CD4-positive, alpha-beta T cell treated with Interleukin-4 for 1 hour (primary cell): ENCODE data around the gene RTCB.
A peak's percentile ranks its signal among the peaks of the same experiment; 100 is the strongest.

ENCODE experiments used
- DNase-seq, 2 donors: peaks; one replicate each; pipeline ENCODE4 v3.0.0-alpha.2; 2020 to 2022

Gene RTCB

DNA sequence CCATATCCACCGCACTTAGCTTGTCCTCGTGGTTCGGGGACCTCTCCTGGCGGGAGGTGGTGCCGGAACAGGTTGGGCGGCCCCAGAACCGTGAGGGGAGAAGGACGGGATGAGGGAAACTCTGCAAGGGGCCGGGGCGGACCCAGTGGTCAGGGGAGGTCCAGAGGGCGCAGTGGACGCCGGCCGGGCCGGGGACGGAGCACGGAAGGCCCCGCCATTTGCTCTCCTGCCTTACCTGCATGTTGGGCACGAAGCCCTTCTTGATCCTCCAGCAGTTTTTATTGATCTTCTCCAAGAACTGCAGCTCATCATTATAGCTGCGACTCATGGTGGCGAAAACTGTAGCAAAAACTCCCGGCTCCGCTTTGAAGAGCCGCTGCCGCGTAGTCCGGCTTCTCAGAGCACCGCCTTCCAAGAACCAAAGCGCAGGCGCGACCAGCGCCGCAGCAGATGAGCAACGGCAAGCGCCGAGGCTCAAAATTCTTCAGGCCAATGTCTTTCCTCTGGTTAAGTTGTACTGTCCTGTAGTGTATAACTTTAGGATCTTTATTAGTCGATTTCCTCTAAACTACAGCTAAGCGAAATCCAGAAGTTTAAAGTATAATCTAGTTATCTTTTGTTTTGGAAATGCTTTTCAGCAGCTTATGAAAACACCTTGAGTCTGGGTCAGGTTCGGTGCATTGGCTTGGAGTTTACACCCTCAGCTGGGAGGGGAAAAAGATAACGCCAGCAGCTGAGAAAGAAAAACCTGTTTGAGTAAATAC is at the start of gene RTCB:
Gene RTCB, minus strand, starts transcription at position 419 of the 764 bp plus-strand sequence. Its CDS starts 91 bp downstream, at position 328.
- peak; percentile 93 to 94 for DNase-seq

DNA sequence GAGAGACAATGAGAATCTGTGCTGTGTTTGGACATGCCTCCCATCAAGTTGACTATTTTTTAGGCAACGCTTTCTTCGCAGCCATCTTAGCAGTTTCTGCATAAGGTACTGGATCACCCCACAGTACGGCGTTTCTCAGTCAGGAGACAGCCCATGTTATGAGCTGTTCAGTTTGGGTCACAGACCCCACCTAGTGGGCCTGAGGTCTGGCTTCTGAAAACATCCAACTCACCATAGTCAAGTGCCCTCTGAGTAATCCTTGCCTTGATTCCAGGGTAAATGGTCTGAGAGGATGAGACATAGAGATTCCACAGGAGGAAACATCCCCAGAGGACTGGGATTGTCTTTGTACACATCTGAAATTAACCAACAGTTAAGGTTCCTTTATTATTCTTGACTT is 45.0 kb upstream of the RTCB start:
- no peak for DNase-seq

DNA sequence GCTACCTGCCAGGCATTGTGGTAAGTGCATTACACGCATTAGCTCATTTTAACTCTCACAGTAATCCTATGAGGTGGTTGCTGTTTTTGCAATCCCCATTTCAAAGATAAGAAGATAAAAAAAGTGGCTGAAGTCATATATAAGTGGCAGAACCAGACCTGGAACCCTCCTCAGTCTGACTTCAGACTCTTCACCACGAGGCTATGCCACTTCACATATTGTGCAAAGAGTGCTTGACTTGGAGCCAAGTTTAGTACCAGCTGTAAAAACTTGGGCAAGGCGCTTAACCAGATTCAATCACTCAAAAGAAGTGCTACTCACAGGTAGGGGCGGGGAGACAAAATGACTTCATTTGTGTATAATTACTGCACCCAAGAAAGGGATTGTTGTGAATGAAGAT is 36.9 kb upstream of the RTCB start:
- no peak for DNase-seq

- no peak for DNase-seq
Measured at GRCh38 chr22:32446321-32446720, 34.3 kb upstream of the RTCB start.

GRCh38 chr22:32444068-32444467 is 32.0 kb upstream of the RTCB start:
- DNase-seq: no peak

DNA sequence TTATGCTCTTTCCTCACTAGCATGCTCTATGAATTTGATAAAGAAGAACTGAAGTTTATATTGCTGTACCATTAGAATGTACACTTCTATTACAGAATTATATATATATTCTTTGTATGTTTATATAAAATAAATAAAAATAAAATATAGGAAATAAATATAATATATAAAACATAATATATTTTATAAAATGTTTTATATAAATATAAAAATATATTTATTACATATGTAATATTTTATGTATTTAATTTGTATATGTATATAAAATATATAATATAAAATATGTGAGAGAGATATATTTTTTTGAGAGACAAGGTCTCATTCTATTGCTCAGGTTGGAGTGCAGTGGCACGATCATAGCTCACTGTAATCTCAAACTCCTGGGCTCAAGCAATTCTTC is 18.3 kb upstream of the RTCB start:
- no peak for DNase-seq

DNA sequence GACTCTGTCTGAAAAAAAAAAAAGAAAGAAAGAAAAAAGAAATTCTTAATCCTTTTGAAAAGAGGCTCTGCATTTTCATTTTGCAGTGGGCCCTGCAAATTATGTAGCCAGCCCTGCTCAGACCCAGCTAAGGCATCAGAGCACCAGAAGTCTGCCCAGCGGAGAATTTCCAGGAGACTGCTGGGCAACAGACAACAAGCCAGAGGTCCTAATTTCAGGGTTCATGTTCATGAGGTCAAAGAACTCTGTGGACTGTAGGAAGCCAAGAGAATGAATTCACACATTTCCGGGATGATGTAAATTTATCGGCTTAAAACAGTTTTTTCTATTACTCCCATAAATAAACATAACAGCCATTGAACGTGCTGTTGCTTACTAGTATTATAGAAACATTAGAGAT is 14.8 kb upstream of the RTCB start:
- DNase-seq: no peak

DNA sequence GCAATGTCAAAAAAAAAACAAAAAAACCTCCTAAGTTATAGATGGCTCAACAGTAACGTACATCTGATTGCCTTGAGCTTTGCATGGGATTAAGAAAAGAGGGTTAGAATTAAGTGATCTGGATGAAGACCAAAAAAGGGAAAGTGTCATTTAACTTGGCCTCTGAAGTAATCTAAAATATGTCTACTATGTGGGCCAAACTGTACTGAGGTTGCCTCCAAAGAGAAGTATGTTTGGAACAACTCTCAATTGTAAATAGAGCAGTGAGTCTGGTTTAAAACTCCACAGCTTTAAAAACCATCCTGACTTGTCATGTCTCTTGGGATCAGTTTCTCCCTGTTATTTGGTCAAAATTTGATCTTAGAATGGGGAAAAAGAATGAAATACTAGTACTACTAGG is 11.6 kb upstream of the RTCB start:
- no peak for DNase-seq

DNA sequence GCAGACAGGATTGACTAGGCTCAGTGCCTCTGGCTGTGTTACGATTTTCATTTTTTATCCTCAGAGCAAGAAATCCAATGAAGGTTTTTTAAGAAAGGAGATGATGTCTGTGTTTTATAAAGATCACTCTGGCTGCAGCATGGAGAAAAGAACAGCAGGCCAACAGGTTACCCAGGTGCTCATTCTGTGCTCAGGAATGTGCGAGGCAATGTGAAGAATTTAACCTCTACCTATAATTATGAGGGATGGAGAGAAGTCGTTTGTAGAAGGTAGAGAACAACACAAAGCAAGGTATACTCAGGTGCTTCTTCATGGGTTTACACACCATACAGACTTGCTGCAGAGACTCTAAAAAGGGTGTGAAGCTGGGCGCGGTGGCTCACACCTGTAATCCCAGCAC is 10.0 kb upstream of the RTCB start:
- no peak for DNase-seq

DNA sequence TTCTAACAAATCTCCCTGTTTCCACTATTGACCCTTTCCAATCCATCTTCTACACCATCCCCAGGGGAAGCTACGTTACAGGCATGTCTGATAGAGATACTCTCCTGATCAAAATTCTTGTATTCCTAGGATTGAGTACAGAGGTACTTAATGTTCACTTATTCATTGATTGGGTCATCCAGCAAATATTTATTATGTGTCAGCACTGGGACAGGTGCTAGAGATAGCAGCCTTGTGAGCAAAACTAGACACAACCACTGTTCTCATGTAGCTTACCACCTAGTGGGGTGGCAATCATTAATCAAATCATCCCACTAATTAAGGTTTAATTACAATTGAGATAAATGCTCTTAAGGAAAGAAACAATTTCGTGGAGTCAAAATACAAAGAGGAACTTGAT is 9.4 kb upstream of the RTCB start:
- no peak for DNase-seq

DNA sequence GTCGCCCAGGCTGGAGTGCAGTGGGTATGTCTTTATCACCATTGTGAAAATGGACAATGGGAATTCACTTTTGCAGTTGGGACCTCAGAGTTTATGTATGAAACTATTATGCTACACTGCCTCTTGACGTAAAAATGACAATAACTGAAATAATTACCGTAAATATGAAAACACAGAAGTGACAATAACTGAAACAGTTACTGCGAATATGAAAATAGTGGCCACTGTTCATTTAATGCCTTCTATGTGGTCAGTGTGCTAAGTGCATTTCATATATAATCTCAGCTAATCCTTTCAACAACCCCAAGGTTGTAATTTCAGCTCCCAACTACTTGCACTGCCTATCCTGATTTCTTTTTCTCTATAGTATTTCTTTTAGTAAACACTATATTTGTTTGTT is 5.9 kb upstream of the RTCB start:
- DNase-seq: no peak

DNA sequence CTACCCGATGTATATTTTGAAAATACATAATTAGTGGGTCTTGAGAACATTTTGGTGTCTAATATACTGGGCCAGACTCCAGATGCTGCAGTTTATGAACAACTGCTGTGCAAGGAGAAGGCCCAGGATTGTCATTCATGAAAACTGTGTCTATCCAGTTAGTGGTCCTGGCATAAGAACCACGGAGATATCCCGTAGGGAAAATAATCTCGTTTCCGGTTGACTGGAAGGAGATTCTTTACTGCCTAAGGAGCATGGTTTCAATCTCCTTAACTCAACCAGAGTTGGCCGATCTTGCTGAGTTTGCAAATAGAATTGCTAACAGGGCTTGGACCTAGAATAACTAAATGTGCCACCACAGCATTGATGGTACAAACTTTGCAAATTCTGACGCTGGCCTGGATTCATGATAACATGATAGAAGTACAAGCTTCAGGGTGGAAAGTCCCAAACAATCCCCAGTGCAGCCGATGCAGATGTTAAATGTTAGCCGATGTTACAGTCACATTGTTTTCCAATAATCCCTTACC is 4.6 kb upstream of the RTCB start:
- no peak for DNase-seq

DNA sequence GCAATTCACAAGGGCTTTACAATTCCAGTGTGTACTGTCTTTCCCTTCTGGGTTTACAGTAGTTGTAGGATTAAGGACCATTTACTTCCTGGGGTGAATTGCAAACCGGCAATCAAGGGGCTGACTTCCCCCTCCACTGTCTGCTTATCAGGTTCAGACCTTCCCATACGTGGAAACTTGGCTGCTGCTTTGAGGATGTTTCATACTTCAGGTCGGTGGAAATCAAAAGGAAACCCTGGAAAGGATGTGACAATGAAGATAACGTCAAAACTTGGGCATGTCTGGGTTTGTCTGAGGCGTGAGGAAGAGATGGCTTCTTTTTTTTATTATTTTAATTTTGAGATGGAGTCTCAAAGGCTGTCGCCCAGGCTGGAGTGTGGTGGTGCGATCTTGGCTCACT is 2.1 kb upstream of the RTCB start:
- DNase-seq: no peak

- DNase-seq: no peak
Measured at GRCh38 chr22:32413719-32414118, 1.7 kb upstream of the RTCB start.

DNA sequence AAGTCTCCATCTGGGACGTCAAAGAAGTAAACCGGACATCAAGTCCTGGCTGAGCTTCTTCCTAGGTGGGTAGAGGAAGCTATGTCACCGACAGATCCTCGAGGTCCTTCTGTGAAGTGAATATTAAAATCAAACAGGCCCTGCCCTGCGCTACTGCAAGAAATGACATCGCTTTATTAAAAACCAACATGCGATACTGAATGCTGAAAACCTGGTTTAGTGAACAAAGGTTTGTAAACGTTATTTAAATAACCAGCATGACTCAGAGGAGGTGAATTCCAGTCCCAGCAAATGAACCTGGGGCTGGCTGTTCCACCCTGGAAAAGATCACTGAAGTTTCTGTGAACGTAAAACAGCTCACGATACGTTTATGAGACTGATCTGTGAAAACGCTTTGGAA is 645 bp downstream of the RTCB start:
- peak in 1 of 2 donors; percentile 23 for DNase-seq

DNA sequence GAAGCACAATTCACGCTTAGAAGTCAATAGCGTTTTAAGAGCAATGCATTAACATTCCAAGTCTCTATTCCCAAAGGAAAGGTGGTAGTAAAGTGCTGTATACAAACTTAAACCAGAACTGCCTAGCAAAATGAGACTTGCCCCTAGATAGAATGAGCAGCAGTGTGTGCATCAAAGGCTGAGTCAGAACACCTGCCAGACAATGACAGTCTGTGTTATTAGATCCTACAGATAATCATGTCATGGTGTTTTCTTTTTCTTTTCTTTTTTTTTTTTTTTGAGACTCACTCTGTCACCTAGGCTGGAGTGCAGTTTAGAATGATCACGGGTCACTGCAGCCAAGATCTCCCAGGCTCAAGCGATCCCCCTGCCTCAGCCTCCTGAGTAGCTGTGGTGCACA is 1.6 kb downstream of the RTCB start:
- DNase-seq: no peak

DNA sequence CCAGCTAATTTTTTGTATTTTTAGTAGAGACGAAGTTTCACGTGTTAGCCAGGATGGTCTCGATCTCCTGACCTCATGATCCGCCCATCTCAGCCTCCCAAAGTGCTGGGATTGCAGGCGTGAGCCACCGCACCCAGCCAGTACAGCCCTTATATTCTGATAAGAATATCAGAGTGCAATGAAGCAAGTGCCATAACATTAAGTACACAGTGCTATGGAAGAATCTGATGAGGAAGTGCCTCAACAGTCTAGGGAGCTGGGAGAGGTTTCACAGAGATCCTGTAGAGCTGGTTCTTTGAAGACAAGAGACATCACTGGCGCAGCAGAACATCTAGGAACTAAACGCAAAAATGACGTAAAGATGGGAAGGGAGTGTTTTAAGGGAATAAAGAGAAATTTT is 2.1 kb downstream of the RTCB start:
- DNase-seq: no peak

DNA sequence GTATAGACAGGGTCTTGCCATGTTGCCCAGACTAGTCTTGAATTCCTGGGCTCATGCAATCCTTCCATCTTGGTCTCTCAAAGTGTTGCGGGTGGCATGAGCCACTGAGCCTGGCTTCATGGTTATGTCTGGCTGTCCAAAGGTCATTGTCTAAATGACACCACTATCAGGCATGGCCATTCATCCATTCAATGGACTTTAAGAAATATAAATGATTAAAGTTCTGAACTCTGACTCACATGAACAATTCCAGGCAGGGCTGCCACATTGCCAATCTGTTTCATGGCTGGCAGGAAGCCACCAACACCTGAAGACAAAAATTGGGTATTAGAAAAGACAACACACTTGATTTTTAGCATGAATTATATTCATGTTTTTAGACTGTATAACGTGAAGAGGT is 4.1 kb downstream of the RTCB start:
- no peak for DNase-seq

DNA sequence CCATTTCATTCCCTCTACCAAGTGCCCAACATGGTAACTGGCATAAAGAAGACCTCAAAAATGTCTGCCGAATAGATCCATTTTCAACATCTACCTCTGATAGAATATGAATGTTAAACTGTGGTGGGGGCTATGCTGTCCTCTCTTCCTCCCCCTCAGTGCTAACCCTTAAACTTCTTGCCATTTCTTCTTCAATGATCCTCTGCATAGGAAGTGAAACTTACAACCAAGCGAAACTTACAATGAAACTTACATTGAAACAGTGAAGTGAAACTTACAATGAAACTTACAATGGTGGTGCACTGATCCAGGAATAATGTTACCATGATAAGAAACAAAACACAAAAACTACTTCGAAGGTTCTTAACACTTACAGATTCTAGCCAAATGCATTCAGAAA is 4.7 kb downstream of the RTCB start:
- DNase-seq: no peak

GRCh38 chr22:32404021-32404420 is 8.0 kb downstream of the RTCB start:
- DNase-seq: no peak

DNA sequence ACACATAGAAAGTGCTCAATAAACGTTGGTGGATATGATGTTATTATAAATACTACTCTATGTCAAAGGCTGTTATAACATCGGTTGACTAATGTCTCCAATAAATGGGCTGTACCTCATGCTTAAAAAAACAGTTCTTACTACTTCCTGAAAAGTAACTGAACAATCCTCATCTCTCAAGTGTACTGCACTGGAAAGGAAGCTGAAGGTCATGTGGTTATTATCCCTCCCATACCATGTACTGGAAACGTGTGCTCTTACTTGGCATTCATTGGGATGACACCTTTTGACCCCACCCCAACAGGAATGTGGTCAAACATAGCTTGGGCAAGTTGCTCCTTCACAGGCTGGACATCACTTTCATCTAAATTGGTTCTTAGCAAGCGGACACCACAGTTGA is 10.6 kb downstream of the RTCB start:
- no peak for DNase-seq

DNA sequence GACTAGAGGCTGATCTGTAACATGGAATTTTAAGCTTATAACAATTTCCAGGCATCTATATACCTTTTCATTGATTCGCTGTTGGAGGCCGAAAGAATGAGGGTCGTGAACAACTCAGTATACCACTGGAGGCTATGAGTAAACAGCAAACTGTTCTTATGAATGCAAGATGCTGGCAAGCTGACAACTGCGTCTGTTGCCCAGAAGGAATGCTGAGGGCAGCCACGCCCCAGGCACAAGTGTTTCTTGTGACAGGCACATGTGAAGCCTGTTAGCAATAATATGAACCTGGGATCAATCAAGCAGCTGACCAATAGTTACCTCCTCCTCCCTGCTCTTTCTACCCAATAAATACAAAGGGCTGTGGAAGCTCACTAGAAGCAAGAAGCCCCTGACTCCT is 15.3 kb downstream of the RTCB start:
- no peak for DNase-seq

DNA sequence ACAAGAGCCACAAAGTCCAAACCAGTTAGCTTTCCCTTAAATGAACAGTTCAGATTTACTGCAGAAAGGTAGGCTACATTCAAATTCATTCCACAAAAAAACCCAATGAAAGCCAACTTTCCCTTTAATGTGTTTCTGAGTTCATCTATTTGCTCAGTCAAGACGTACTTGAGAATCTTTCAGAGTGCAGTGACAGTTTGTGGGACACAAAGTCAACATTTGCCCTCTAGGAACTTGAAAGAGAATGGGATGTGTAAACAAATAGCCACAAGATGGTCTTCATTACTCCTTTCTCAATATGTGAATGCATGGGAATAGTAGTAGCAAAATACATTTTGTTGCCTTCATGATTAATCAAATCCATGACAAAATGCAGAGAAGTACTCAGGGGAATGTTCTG is 15.8 kb downstream of the RTCB start:
- no peak for DNase-seq

DNA sequence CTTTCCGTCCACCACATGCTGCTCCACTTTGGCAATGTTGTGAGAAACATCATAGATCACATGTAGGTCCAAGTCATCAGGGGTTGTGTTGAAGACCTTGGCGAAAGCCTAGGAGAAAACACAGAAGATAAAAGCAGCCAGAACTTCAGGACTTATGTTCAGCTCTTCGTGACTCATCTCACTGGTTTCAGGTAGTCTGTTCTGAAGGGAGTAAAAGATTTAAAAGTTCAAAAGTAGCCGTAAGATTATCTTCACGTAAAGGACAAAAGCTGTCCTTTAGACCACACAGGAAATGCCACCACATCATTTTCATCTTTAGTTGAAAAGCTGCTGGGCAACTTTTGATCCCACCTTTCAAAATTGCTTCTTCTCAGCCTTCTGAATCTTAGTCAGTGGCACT is 16.9 kb downstream of the RTCB start:
- DNase-seq: no peak

DNA sequence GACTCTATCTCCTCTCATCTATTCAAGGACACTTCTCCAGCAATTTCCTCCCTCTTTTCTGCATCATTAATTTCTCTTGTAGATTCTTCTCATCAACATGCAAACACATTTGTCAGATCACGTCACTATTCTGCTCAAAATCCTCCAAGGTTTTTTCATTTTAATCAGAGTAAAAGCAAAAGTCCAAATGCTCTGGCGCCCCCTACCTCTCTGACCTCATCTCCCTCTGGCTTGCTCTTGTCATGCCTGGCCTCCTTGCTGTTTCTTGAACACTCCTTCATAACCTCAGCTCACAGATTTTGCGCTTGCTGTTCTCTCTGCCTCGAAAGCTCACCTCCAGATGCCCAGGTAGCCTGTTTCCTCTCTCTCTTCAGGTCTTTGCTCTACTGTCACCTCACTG is 22.4 kb downstream of the RTCB start:
- DNase-seq: peak in 1 of 2 donors; percentile 11
